OCI-LY1 (cell line): ENCODE measurements around the gene PGLYRP1.

Experiments used
- H2AFZ ChIP-seq: fragments of 200-600 bp; sonication (generic), shearing (Covaris generic); 2 replicates; pipeline ENCODE4 v1.6.0; 2014; ENCODE audit warnings: antibody characterized with exemption, mild to moderate bottlenecking, low read length
- H3F3A ChIP-seq: fragments of 200-600 bp; sonication (generic), shearing (Covaris generic); 2 replicates; pipeline ENCODE4 v1.6.0; 2014; ENCODE audit warnings: mild to moderate bottlenecking, antibody characterized with exemption, low read length, moderate library complexity; ENCODE audit not compliant: insufficient read depth
- H3K27ac ChIP-seq: fragments of 200-600 bp; sonication (generic); 2 replicates; pipeline ENCODE4 v1.5.1; 2014; ENCODE audit warnings: low read length, mixed run types, mild to moderate bottlenecking, low read depth; ENCODE audit not compliant: poor library complexity, severe bottlenecking
- H3K27me3 ChIP-seq: fragments of 200-600 bp; sonication (generic); 2 replicates; pipeline ENCODE4 v1.6.0; 2014; ENCODE audit warnings: antibody characterized with exemption, mild to moderate bottlenecking, low read length, moderate library complexity; ENCODE audit not compliant: insufficient read depth
- H3K36me3 ChIP-seq: fragments of 200-600 bp; sonication (generic); 2 replicates; pipeline ENCODE4 v1.6.1; 2014; ENCODE audit warnings: mild to moderate bottlenecking, antibody characterized with exemption, low read length, moderate library complexity, mixed read lengths; ENCODE audit not compliant: insufficient read depth
- H3K4me1 ChIP-seq: fragments of 200-600 bp; sonication (generic); 2 replicates; pipeline ENCODE4 v1.5.1; 2014; ENCODE audit warnings: mild to moderate bottlenecking, low read length, moderate library complexity; ENCODE audit not compliant: insufficient read depth, severe bottlenecking
- H3K4me2 ChIP-seq: fragments of 200-600 bp; sonication (generic), shearing (Covaris generic); 2 replicates; pipeline ENCODE4 v1.6.1; 2014; ENCODE audit warnings: low read length
- H3K4me3 ChIP-seq: fragments of 200-600 bp; sonication (generic); 2 replicates; pipeline ENCODE4 v1.5.1; 2014; ENCODE audit warnings: low read length, low read depth, mild to moderate bottlenecking, mixed read lengths; ENCODE audit not compliant: poor library complexity, severe bottlenecking
- H3K79me2 ChIP-seq: fragments of 200-600 bp; shearing (Covaris generic); 2 replicates; pipeline ENCODE4 v1.6.1; 2016; ENCODE audit warnings: mixed run types, low read length, mixed read lengths; ENCODE audit not compliant: insufficient read depth
- H3K9ac ChIP-seq: fragments of 200-600 bp; sonication (generic), shearing (Covaris generic); 2 replicates; pipeline ENCODE4 v1.6.1; 2014; ENCODE audit warnings: mild to moderate bottlenecking, low read length, mixed read lengths
- H3K9me2 ChIP-seq: fragments of 200-600 bp; sonication (generic), shearing (Covaris generic); 2 replicates; pipeline ENCODE4 v1.6.1; 2014; ENCODE audit warnings: low read depth, mild to moderate bottlenecking, low read length, mixed read lengths
- H3K9me3 ChIP-seq: fragments of 200-600 bp; shearing (Covaris generic); 2 replicates; pipeline ENCODE4 v1.6.1; 2014; ENCODE audit warnings: low read length, mixed read lengths
- H4K20me1 ChIP-seq: fragments of 200-600 bp; sonication (generic), shearing (Covaris generic); 2 replicates; pipeline ENCODE4 v1.6.0; 2016; ENCODE audit warnings: mild to moderate bottlenecking, low read length; ENCODE audit not compliant: insufficient read depth
- CTCF ChIP-seq: fragments of 200-600 bp; sonication (generic), shearing (Covaris generic); IDR thresholded peaks from 2 replicates; pipeline ENCODE4 v1.5.1; 2017; ENCODE audit warnings: mild to moderate bottlenecking, antibody characterized with exemption, low read length, moderate library complexity, mixed read lengths
- EZH2 ChIP-seq: fragments of 200-600 bp; sonication (generic), shearing (Covaris generic); IDR thresholded peaks from 2 replicates; pipeline ENCODE4 v1.8.0; 2017; ENCODE audit warnings: borderline replicate concordance, mixed run types, mild to moderate bottlenecking, antibody characterized with exemption, low read length, moderate library complexity, mixed read lengths

PGLYRP1 gene

DNA sequence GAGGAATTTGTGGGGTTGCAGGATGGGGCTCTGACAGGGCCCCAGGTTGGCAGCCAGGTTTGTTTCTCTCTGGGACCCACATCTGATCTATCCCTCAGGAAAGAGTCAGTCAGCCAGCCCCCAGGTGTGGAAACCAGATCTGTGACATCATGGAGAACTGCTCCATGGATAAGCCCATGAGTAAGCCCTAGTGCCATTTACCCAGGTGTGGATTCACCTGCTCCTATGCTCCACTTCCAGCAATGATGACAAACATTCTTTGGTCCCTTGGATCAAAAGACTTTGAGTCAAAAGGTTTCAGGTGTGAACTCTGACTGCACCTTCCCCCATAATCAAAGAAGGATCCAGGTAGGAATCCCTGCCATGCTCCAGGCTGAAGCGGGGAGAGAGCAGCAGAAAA lies 44.8 kb upstream of the PGLYRP1 start:
- TF ChIP-seq EZH2 = no peak
- no peak for TF ChIP-seq CTCF
- H3K9ac ChIP-seq = no peak overlapping the region
- no peaks in the 10 kb centered on the region for H3K9me3 ChIP-seq
- no peaks in the 10 kb centered on the region for H3K36me3 ChIP-seq
- H3K4me1 ChIP-seq = no peaks in the 10 kb centered on the region
- no peaks in the 10 kb centered on the region for H3K79me2 ChIP-seq
- H3K27me3 ChIP-seq = no peaks in the 10 kb centered on the region
- no peak overlapping the region for H3K27ac ChIP-seq
- no peak overlapping the region for H2AFZ ChIP-seq
- no peaks in the 10 kb centered on the region for H3K9me2 ChIP-seq
- no peak overlapping the region for H3K4me2 ChIP-seq
- no peak overlapping the region for H3K4me3 ChIP-seq
- H3F3A ChIP-seq = no peaks in the 10 kb centered on the region
- no peaks in the 10 kb centered on the region for H4K20me1 ChIP-seq

- TF ChIP-seq CTCF = no peak
- TF ChIP-seq EZH2 = no peak
- Histone ChIP-seq H3K4me3 (no peak overlapping the region), H3K36me3 (no peaks in the 10 kb centered on the region), H3K27ac (no peak overlapping the region), H3K9me3 (0 out of 2 replicates have a peak, but pooled peaks cover 3% of the 10 kb centered on the region), H3K9ac (no peak overlapping the region), H3K4me1 (no peaks in the 10 kb centered on the region), H3K4me2 (no peak overlapping the region), H3K9me2 (no peaks in the 10 kb centered on the region), H4K20me1 (no peaks in the 10 kb centered on the region), H3K79me2 (no peaks in the 10 kb centered on the region), H3K27me3 (no peaks in the 10 kb centered on the region), H2AFZ (no peak overlapping the region), H3F3A (no peaks in the 10 kb centered on the region)
Measured at GRCh38 chr19:46066471-46066870, 43.6 kb upstream of the PGLYRP1 start.

DNA sequence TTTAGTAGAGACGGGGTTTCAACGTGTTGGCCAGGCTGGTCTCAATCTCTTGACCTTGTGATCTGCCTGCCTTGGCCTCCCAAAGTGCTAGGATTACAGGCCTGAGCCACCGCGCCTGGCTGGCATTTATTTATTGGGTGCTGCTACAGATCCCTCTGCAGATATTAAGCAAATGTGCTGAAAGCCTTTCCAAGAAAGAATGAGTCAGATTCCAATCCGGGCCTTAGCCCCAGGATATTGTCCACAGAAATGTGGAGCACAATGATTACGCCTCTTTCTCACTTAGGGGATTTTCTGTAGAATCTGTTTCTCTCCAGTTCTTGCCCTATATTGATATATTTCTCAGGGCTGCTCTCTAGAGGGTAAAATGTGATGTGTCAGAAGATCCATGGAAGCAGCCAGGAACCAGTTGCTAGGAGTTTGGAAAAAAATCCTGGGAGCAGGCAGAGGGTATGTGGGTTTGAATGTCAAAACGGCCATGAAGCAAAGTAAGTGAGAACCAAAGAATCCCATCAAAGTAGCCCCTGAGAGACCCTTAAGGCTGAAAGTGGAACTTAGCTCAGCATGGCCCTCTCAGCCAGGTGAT lies 42.7 kb upstream of the PGLYRP1 start:
- H3K4me2 ChIP-seq = no peak overlapping the region
- H3K9me2 ChIP-seq = no peaks in the 10 kb centered on the region
- H3K36me3 ChIP-seq = no peaks in the 10 kb centered on the region
- no peaks in the 10 kb centered on the region for H3K79me2 ChIP-seq
- no peak overlapping the region for H3K4me3 ChIP-seq
- H3K27me3 ChIP-seq = no peaks in the 10 kb centered on the region
- H4K20me1 ChIP-seq = no peaks in the 10 kb centered on the region
- TF ChIP-seq CTCF (no peak), EZH2 (no peak)
- 0 out of 2 replicates have a peak, but pooled peaks cover 3% of the 10 kb centered on the region for H3K9me3 ChIP-seq
- no peak overlapping the region for H2AFZ ChIP-seq
- no peaks in the 10 kb centered on the region for H3K4me1 ChIP-seq
- no peak overlapping the region for H3K9ac ChIP-seq
- H3F3A ChIP-seq = no peaks in the 10 kb centered on the region
- H3K27ac ChIP-seq = no peak overlapping the region
